Naive thymus-derived CD4-positive, alpha-beta T cell (primary cell): ENCODE measurements around the gene MSGN1. TPM values are rescaled to one million over a fixed set of nuclear protein-coding genes. Genes with fewer than 3 reads are reported as not detected.

Experiments
- ATAC-seq: fragments of 150-1000 bp; cut with Tn5 transposase; 2 replicates; pipeline ENCODE4 v1.10.0; 2021; ENCODE audit warnings: mild to moderate bottlenecking, moderate library complexity
- CTCF ChIA-PET: fragments of 350-600 bp; sonication (Branson Sonifier 250); formaldehyde crosslinking; loops from one replicate; lab custom pipeline; 2021; ENCODE audit warnings: antibody characterized with exemption; lab: Charles Lee
- POLR2A ChIA-PET: fragments of 350-600 bp; sonication (Branson Sonifier 250); formaldehyde crosslinking; loops from one replicate; lab custom pipeline; 2021; ENCODE audit warnings: antibody characterized with exemption, inconsistent platforms; lab: Charles Lee
- DNase-seq, 9 donors: peaks; one replicate each; pipeline versions ENCODE4 v3.0.0 to v3.0.0-alpha.2; 2020 to 2022; ENCODE audit warnings: mixed read lengths in 1 of 9
- H3K27ac ChIP-seq: one replicate; pipeline ENCODE4 v1.7.0; 2013; ENCODE audit warnings: mild to moderate bottlenecking, low read depth, low read length, moderate library complexity
- H3K27me3 ChIP-seq, 2 donors: one replicate each; pipeline ENCODE4 v1.7.0; 2013; ENCODE audit warnings: low read length in 2 of 2, mild to moderate bottlenecking in 2 of 2, moderate library complexity in 2 of 2; ENCODE audit not compliant: control insufficient read depth in 2 of 2, insufficient read depth in 2 of 2
- H3K36me3 ChIP-seq, 3 experiments: 1 replicate in 2 of 3; 2 replicates in 1 of 3; pipeline ENCODE4 v1.7.0; 2013; ENCODE audit warnings: low read length in 3 of 3, mild to moderate bottlenecking in 3 of 3, moderate library complexity in 1 of 3; ENCODE audit not compliant: insufficient read depth in 3 of 3, control insufficient read depth in 2 of 3
- H3K4me1 ChIP-seq, 2 donors: one replicate each; pipeline ENCODE4 v1.7.0; 2013; ENCODE audit warnings: low read length in 2 of 2, mild to moderate bottlenecking in 2 of 2, moderate library complexity in 1 of 2; ENCODE audit not compliant: control insufficient read depth in 2 of 2, insufficient read depth in 2 of 2
- H3K4me3 ChIP-seq: 2 replicates; pipeline ENCODE4 v1.7.0; 2013; ENCODE audit warnings: mild to moderate bottlenecking, low read length
- H3K9me3 ChIP-seq, 3 experiments: 1 replicate in 2 of 3; 2 replicates in 1 of 3; pipeline ENCODE4 v1.7.0; 2013; ENCODE audit warnings: low read length in 3 of 3; ENCODE audit not compliant: control insufficient read depth in 2 of 3
- H3K27ac Mint-ChIP-seq, 9 donors: one replicate each; pipeline ENCODE4 v1.8.0; 2020 to 2022; ENCODE audit warnings: mixed read lengths in 9 of 9, mild to moderate bottlenecking in 8 of 9, moderate library complexity in 5 of 9, inconsistent platforms in 2 of 9
- H3K27me3 Mint-ChIP-seq, 5 donors: one replicate each; pipeline ENCODE4 v1.8.0; 2021 to 2022; ENCODE audit warnings: mixed read lengths in 5 of 5, mild to moderate bottlenecking in 1 of 5
- H3K36me3 Mint-ChIP-seq, 5 donors: one replicate each; pipeline ENCODE4 v1.8.0; 2020 to 2022; ENCODE audit warnings: mixed read lengths in 5 of 5, mild to moderate bottlenecking in 3 of 5, inconsistent platforms in 1 of 5
- H3K4me1 Mint-ChIP-seq, 7 donors: one replicate each; pipeline ENCODE4 v1.8.0; 2020 to 2022; ENCODE audit warnings: mixed read lengths in 7 of 7, mild to moderate bottlenecking in 3 of 7, inconsistent platforms in 1 of 7
- H3K4me3 Mint-ChIP-seq, 10 donors: one replicate each; pipeline ENCODE4 v1.8.0; 2020 to 2022; ENCODE audit warnings: mild to moderate bottlenecking in 10 of 10, mixed read lengths in 10 of 10, moderate library complexity in 6 of 10, inconsistent platforms in 2 of 10
- H3K9me3 Mint-ChIP-seq, 11 donors: one replicate each; pipeline ENCODE4 v1.8.0; 2020 to 2022; ENCODE audit warnings: mixed read lengths in 11 of 11, mild to moderate bottlenecking in 4 of 11, inconsistent platforms in 1 of 11, moderate library complexity in 1 of 11
- intact Hi-C, 2 donors: fragments of 100-400 bp; cut with micrococcal nuclease; formaldehyde crosslinking; loops; one replicate each; pipeline ENCODE4 v1.15.1; 2023
- polyA plus RNA-seq, 2 donors: library from polyadenylated mRNA; unstranded; fragments of 300-500 nt; fragmentation: Illumina TruSeq; gene quantifications; one replicate each; pipeline ENCODE4 v1.2.3, GENCODE V29; 2021
- total RNA-seq, 6 experiments: library from RNA in 5 of 6; stranded (reverse) in 5 of 6; gene quantifications; 1 replicate in 5 of 6; 2 replicates in 1 of 6; pipeline ENCODE4 v1.2.3 and lab custom pipeline; 2021 to 2026

The MSGN1 gene
- total and polyA plus RNA-seq, 7 experiments from 2014 or later = not detected

GRCh38 chr2:17793803-17794354, 22.4 kb upstream of the MSGN1 start:
- peaks cover 0 to 6% of the 10 kb centered on the region in 2 donors for H3K27me3 ChIP-seq
- H3K4me3 ChIP-seq = no peak overlapping the region
- Mint-ChIP-seq H3K27me3 (peaks cover 25 to 51% (median 36%) of the 10 kb centered on the region in 5 donors), H3K9me3 (no peaks in the 10 kb centered on the region), H3K4me1 (peaks cover 0 to 14% (median 0%) of the 10 kb centered on the region in 7 donors), H3K4me3 (no peak overlapping the region), H3K36me3 (no peaks in the 10 kb centered on the region), H3K27ac (no peak overlapping the region)
- DNase-seq (no peak), ATAC-seq (no peak)
- no peaks in the 10 kb centered on the region for H3K9me3 ChIP-seq
- H3K4me1 ChIP-seq = no peaks in the 10 kb centered on the region
- no peaks in the 10 kb centered on the region for H3K36me3 ChIP-seq
- ChIA-PET CTCF (no interaction called here), POLR2A (no interaction called here)
- no peak overlapping the region for H3K27ac ChIP-seq
- intact Hi-C loops = no loop called here

- no peak for ATAC-seq
- Histone ChIP-seq H3K27ac (no peak overlapping the region), H3K27me3 (peaks cover 0 to 6% of the 10 kb centered on the region in 2 donors), H3K4me3 (no peak overlapping the region), H3K9me3 (no peaks in the 10 kb centered on the region), H3K36me3 (no peaks in the 10 kb centered on the region), H3K4me1 (no peaks in the 10 kb centered on the region)
- Mint-ChIP-seq H3K36me3 (peaks cover 0 to 4% (median 0%) of the 10 kb centered on the region in 5 donors), H3K27me3 (peaks cover 31 to 57% (median 40%) of the 10 kb centered on the region in 5 donors), H3K4me1 (peaks cover 0 to 22% (median 0%) of the 10 kb centered on the region in 7 donors), H3K9me3 (no peaks in the 10 kb centered on the region), H3K4me3 (no peak overlapping the region), H3K27ac (no peak overlapping the region)
- DNase-seq = no peak
- ChIA-PET CTCF (no interaction called here), POLR2A (no interaction called here)
- intact Hi-C loops = no loop called here
Observed at GRCh38 chr2:17795309-17795708, 21.0 kb upstream of the MSGN1 start.

- ChIA-PET POLR2A (no interaction called here), CTCF (no interaction called here)
- Histone ChIP-seq H3K4me3 (no peak overlapping the region), H3K27me3 (no peaks in the 10 kb centered on the region), H3K36me3 (no peaks in the 10 kb centered on the region), H3K4me1 (no peaks in the 10 kb centered on the region), H3K9me3 (no peaks in the 10 kb centered on the region), H3K27ac (no peak overlapping the region)
- Mint-ChIP-seq H3K27me3 (peaks cover 16 to 36% (median 25%) of the 10 kb centered on the region in 5 donors), H3K27ac (no peak overlapping the region), H3K9me3 (no peaks in the 10 kb centered on the region), H3K4me1 (peaks cover 0 to 9% (median 0%) of the 10 kb centered on the region in 7 donors), H3K4me3 (no peak overlapping the region), H3K36me3 (peaks cover 0 to 4% (median 0%) of the 10 kb centered on the region in 5 donors)
- no peak for DNase-seq
- intact Hi-C loops = no loop called here
- no peak for ATAC-seq
Observed at GRCh38 chr2:17798338-17798737, 17.9 kb upstream of the MSGN1 start.

- peaks cover 0 to 4% (median 0%) of the 10 kb centered on the region in 5 donors for H3K36me3 Mint-ChIP-seq
- H3K27ac Mint-ChIP-seq = peak overlapping the region in 2 of 9 donors; percentile 20
- Histone ChIP-seq H3K9me3 (no peaks in the 10 kb centered on the region), H3K36me3 (no peaks in the 10 kb centered on the region), H3K27ac (no peak overlapping the region), H3K27me3 (no peaks in the 10 kb centered on the region), H3K4me1 (no peaks in the 10 kb centered on the region), H3K4me3 (no peak overlapping the region)
- ATAC-seq (no peak), DNase-seq (no peak)
- H3K4me3 Mint-ChIP-seq = peak overlapping the region in 1 of 10 donors; percentile 32
- ChIA-PET CTCF (no interaction called here), POLR2A (no interaction called here)
- peaks cover 0 to 7% (median 0%) of the 10 kb centered on the region in 7 donors for H3K4me1 Mint-ChIP-seq
- intact Hi-C loops = no loop called here
- no peaks in the 10 kb centered on the region for H3K9me3 Mint-ChIP-seq
- H3K27me3 Mint-ChIP-seq = peaks cover 20 to 39% (median 26%) of the 10 kb centered on the region in 5 donors
Observed at GRCh38 chr2:17799301-17800120, 16.7 kb upstream of the MSGN1 start.

GRCh38 chr2:17800219-17800618, 16.0 kb upstream of the MSGN1 start:
- no peak overlapping the region for H3K27ac ChIP-seq
- no peak overlapping the region for H3K4me3 ChIP-seq
- ChIA-PET CTCF (no interaction called here), POLR2A (no interaction called here)
- no peak for ATAC-seq
- no peaks in the 10 kb centered on the region for H3K27me3 ChIP-seq
- H3K4me1 Mint-ChIP-seq = peaks cover 0 to 7% (median 0%) of the 10 kb centered on the region in 7 donors
- no peaks in the 10 kb centered on the region for H3K9me3 ChIP-seq
- peaks cover 0 to 4% (median 0%) of the 10 kb centered on the region in 5 donors for H3K36me3 Mint-ChIP-seq
- no peaks in the 10 kb centered on the region for H3K36me3 ChIP-seq
- H3K9me3 Mint-ChIP-seq = no peaks in the 10 kb centered on the region
- no peak for DNase-seq
- no peaks in the 10 kb centered on the region for H3K4me1 ChIP-seq
- no peak overlapping the region for H3K27ac Mint-ChIP-seq
- H3K27me3 Mint-ChIP-seq = peaks cover 16 to 35% (median 31%) of the 10 kb centered on the region in 5 donors
- intact Hi-C loops = no loop called here
- H3K4me3 Mint-ChIP-seq = no peak overlapping the region

GRCh38 chr2:17800693-17801458, 15.4 kb upstream of the MSGN1 start:
- Histone ChIP-seq H3K27ac (no peak overlapping the region), H3K9me3 (no peaks in the 10 kb centered on the region), H3K27me3 (no peaks in the 10 kb centered on the region), H3K4me1 (no peaks in the 10 kb centered on the region), H3K36me3 (no peaks in the 10 kb centered on the region), H3K4me3 (no peak overlapping the region)
- H3K27me3 Mint-ChIP-seq = peaks cover 10 to 40% (median 29%) of the 10 kb centered on the region in 5 donors
- H3K4me3 Mint-ChIP-seq = no peak overlapping the region
- ChIA-PET POLR2A (no interaction called here), CTCF (no interaction called here)
- no peaks in the 10 kb centered on the region for H3K9me3 Mint-ChIP-seq
- intact Hi-C loops = no loop called here
- no peak overlapping the region for H3K27ac Mint-ChIP-seq
- DNase-seq = no peak
- peaks cover 0 to 7% (median 0%) of the 10 kb centered on the region in 7 donors for H3K4me1 Mint-ChIP-seq
- H3K36me3 Mint-ChIP-seq = peaks cover 0 to 4% (median 0%) of the 10 kb centered on the region in 5 donors
- ATAC-seq = no peak
